ENCODE results near the gene TMEM171. TPM values are rescaled to one million over a fixed set of nuclear protein-coding genes. Genes with fewer than 3 reads are reported as not detected.
A peak's percentile ranks its signal among the peaks of the same experiment; 100 is the strongest.

The TMEM171 gene
- total and polyA plus RNA-seq, 4 donors, result 0.13 TPM; not detected in 3

GRCh38 chr5:73137563-73138530 is 17.5 kb downstream of the TMEM171 start:
- no peaks in the 10 kb centered on the region for H3K4me1 ChIP-seq (ENCODE audit: control insufficient read depth in 1 of 2, insufficient read depth in 2 of 2, low read length in 2 of 2)
- ATAC-seq (ENCODE audit: low FRiP score) (peak; percentile 11), DNase-seq (no peak)
- H3K36me3 ChIP-seq (ENCODE audit: control insufficient read depth in 1 of 2, insufficient read depth in 2 of 2, low read length in 1 of 2), result no peaks in the 10 kb centered on the region
- intact Hi-C loops (cut with DNase I), result no loop called here
- whole genome bisulfite sequencing, 2 donors, result 87 to 97% methylated on average over 10 of the region's 10 CpGs
- no peak overlapping the region for H3K4me3 ChIP-seq (ENCODE audit: low read length in 2 of 2)
- H3K27ac ChIP-seq (ENCODE audit: low read depth in 1 of 2, low read length in 2 of 2), result no peak overlapping the region
- no peaks in the 10 kb centered on the region for H3K27me3 ChIP-seq (ENCODE audit: control insufficient read depth in 1 of 2, insufficient read depth in 2 of 2, low read length in 1 of 2)
- H3K9me3 ChIP-seq (ENCODE audit: control insufficient read depth, low read length), result no peaks in the 10 kb centered on the region

GRCh38 chr5:73139485-73139884 is 19.1 kb downstream of the TMEM171 start:
- H3K27me3 ChIP-seq (ENCODE audit: control insufficient read depth in 1 of 2, insufficient read depth in 2 of 2, low read length in 1 of 2), result no peaks in the 10 kb centered on the region
- intact Hi-C loops (cut with DNase I), result no loop called here
- H3K4me1 ChIP-seq (ENCODE audit: control insufficient read depth in 1 of 2, insufficient read depth in 2 of 2, low read length in 2 of 2), result no peaks in the 10 kb centered on the region
- H3K36me3 ChIP-seq (ENCODE audit: control insufficient read depth in 1 of 2, insufficient read depth in 2 of 2, low read length in 1 of 2), result no peaks in the 10 kb centered on the region
- DNase-seq (no peak), ATAC-seq (ENCODE audit: low FRiP score) (no peak)
- no peak overlapping the region for H3K4me3 ChIP-seq (ENCODE audit: low read length in 2 of 2)
- 73 to 75% methylated on average over 3 of the region's 3 CpGs for WGBS, 2 donors
- no peaks in the 10 kb centered on the region for H3K9me3 ChIP-seq (ENCODE audit: control insufficient read depth, low read length)
- H3K27ac ChIP-seq (ENCODE audit: low read depth in 1 of 2, low read length in 2 of 2), result no peak overlapping the region

- intact Hi-C loops (cut with DNase I), result no loop called here
- Histone ChIP-seq H3K36me3 (ENCODE audit: control insufficient read depth in 1 of 2, insufficient read depth in 2 of 2, low read length in 1 of 2) (no peaks in the 10 kb centered on the region), H3K27me3 (ENCODE audit: control insufficient read depth in 1 of 2, insufficient read depth in 2 of 2, low read length in 1 of 2) (no peaks in the 10 kb centered on the region), H3K4me1 (ENCODE audit: control insufficient read depth in 1 of 2, insufficient read depth in 2 of 2, low read length in 2 of 2) (no peaks in the 10 kb centered on the region), H3K4me3 (ENCODE audit: low read length in 2 of 2) (no peak overlapping the region), H3K27ac (ENCODE audit: low read depth in 1 of 2, low read length in 2 of 2) (no peak overlapping the region), H3K9me3 (ENCODE audit: control insufficient read depth, low read length) (no peaks in the 10 kb centered on the region)
- ATAC-seq (ENCODE audit: low FRiP score) (no peak), DNase-seq (no peak)
- WGBS, 2 donors, result 99 to 100% methylated on average over 1 of the region's 1 CpG
Measured at GRCh38 chr5:73140801-73141200, 20.4 kb downstream of the TMEM171 start.

- ATAC-seq (ENCODE audit: low FRiP score) (no peak), DNase-seq (no peak)
- Histone ChIP-seq H3K4me3 (ENCODE audit: low read length in 2 of 2) (no peak overlapping the region), H3K36me3 (ENCODE audit: control insufficient read depth in 1 of 2, insufficient read depth in 2 of 2, low read length in 1 of 2) (no peaks in the 10 kb centered on the region), H3K9me3 (ENCODE audit: control insufficient read depth, low read length) (no peaks in the 10 kb centered on the region), H3K27ac (ENCODE audit: low read depth in 1 of 2, low read length in 2 of 2) (no peak overlapping the region), H3K4me1 (ENCODE audit: control insufficient read depth in 1 of 2, insufficient read depth in 2 of 2, low read length in 2 of 2) (no peaks in the 10 kb centered on the region), H3K27me3 (ENCODE audit: control insufficient read depth in 1 of 2, insufficient read depth in 2 of 2, low read length in 1 of 2) (no peaks in the 10 kb centered on the region)
- intact Hi-C loops (cut with DNase I), result no loop called here
- WGBS, 2 donors, result 80 to 90% methylated on average over 8 of the region's 8 CpGs
Measured at GRCh38 chr5:73142035-73142434, 21.7 kb downstream of the TMEM171 start.

GRCh38 chr5:73143716-73144115 is 23.3 kb downstream of the TMEM171 start:
- Histone ChIP-seq H3K36me3 (ENCODE audit: control insufficient read depth in 1 of 2, insufficient read depth in 2 of 2, low read length in 1 of 2) (no peaks in the 10 kb centered on the region), H3K9me3 (ENCODE audit: control insufficient read depth, low read length) (no peaks in the 10 kb centered on the region), H3K27me3 (ENCODE audit: control insufficient read depth in 1 of 2, insufficient read depth in 2 of 2, low read length in 1 of 2) (no peaks in the 10 kb centered on the region), H3K4me1 (ENCODE audit: control insufficient read depth in 1 of 2, insufficient read depth in 2 of 2, low read length in 2 of 2) (no peaks in the 10 kb centered on the region), H3K27ac (ENCODE audit: low read depth in 1 of 2, low read length in 2 of 2) (no peak overlapping the region), H3K4me3 (ENCODE audit: low read length in 2 of 2) (no peak overlapping the region)
- 9 to 15% methylated on average over 6 of the region's 6 CpGs for WGBS, 2 donors
- ATAC-seq (ENCODE audit: low FRiP score) (no peak), DNase-seq (no peak)
- intact Hi-C loops (cut with DNase I), result no loop called here

GRCh38 chr5:73149540-73149939 is 29.2 kb downstream of the TMEM171 start:
- Histone ChIP-seq H3K4me3 (ENCODE audit: low read length in 2 of 2) (no peak overlapping the region), H3K27ac (ENCODE audit: low read depth in 1 of 2, low read length in 2 of 2) (no peak overlapping the region), H3K36me3 (ENCODE audit: control insufficient read depth in 1 of 2, insufficient read depth in 2 of 2, low read length in 1 of 2) (no peaks in the 10 kb centered on the region), H3K27me3 (ENCODE audit: control insufficient read depth in 1 of 2, insufficient read depth in 2 of 2, low read length in 1 of 2) (no peaks in the 10 kb centered on the region), H3K4me1 (ENCODE audit: control insufficient read depth in 1 of 2, insufficient read depth in 2 of 2, low read length in 2 of 2) (no peaks in the 10 kb centered on the region), H3K9me3 (ENCODE audit: control insufficient read depth, low read length) (no peaks in the 10 kb centered on the region)
- DNase-seq (no peak), ATAC-seq (ENCODE audit: low FRiP score) (no peak)
- 60 to 62% methylated on average over 3 of the region's 3 CpGs for WGBS, 2 donors
- intact Hi-C loops (cut with DNase I), result no loop called here

GRCh38 chr5:73150876-73151275 is 30.5 kb downstream of the TMEM171 start:
- no peak for ATAC-seq (ENCODE audit: low FRiP score)
- H3K4me1 ChIP-seq (ENCODE audit: control insufficient read depth in 1 of 2, insufficient read depth in 2 of 2, low read length in 2 of 2), result no peaks in the 10 kb centered on the region
- intact Hi-C loops (cut with DNase I), result no loop called here
- H3K9me3 ChIP-seq (ENCODE audit: control insufficient read depth, low read length), result no peaks in the 10 kb centered on the region
- H3K27ac ChIP-seq (ENCODE audit: low read depth in 1 of 2, low read length in 2 of 2), result no peak overlapping the region
- no peak overlapping the region for H3K4me3 ChIP-seq (ENCODE audit: low read length in 2 of 2)
- H3K36me3 ChIP-seq (ENCODE audit: control insufficient read depth in 1 of 2, insufficient read depth in 2 of 2, low read length in 1 of 2), result no peaks in the 10 kb centered on the region
- no peaks in the 10 kb centered on the region for H3K27me3 ChIP-seq (ENCODE audit: control insufficient read depth in 1 of 2, insufficient read depth in 2 of 2, low read length in 1 of 2)
- 77 to 90% methylated on average over 7 of the region's 7 CpGs for WGBS, 2 donors
- DNase-seq, result no peak

- Histone ChIP-seq H3K27me3 (ENCODE audit: control insufficient read depth in 1 of 2, insufficient read depth in 2 of 2, low read length in 1 of 2) (no peaks in the 10 kb centered on the region), H3K36me3 (ENCODE audit: control insufficient read depth in 1 of 2, insufficient read depth in 2 of 2, low read length in 1 of 2) (no peaks in the 10 kb centered on the region), H3K4me1 (ENCODE audit: control insufficient read depth in 1 of 2, insufficient read depth in 2 of 2, low read length in 2 of 2) (no peaks in the 10 kb centered on the region), H3K27ac (ENCODE audit: low read depth in 1 of 2, low read length in 2 of 2) (no peak overlapping the region), H3K4me3 (ENCODE audit: low read length in 2 of 2) (no peak overlapping the region), H3K9me3 (ENCODE audit: control insufficient read depth, low read length) (no peaks in the 10 kb centered on the region)
- 75 to 76% methylated on average over 5 of the region's 5 CpGs for WGBS, 2 donors
- ATAC-seq (ENCODE audit: low FRiP score), result no peak
- DNase-seq, result no peak
- intact Hi-C loops (cut with DNase I), result no loop called here
Measured at GRCh38 chr5:73151766-73152410, 31.5 kb downstream of the TMEM171 start.
